Mesodermal cell (in vitro differentiated cells): ENCODE data around the gene ATXN7L2.

Experiments used
- H3K27ac ChIP-seq: 2 replicates; pipeline ENCODE4 v1.7.0; 2013; ENCODE audit warnings: mild to moderate bottlenecking, low read depth, low read length, moderate library complexity; ENCODE audit not compliant: severe bottlenecking
- H3K36me3 ChIP-seq: 2 replicates; pipeline ENCODE4 v1.7.1; 2013; ENCODE audit warnings: mild to moderate bottlenecking, low read length, moderate library complexity; ENCODE audit not compliant: control insufficient read depth, insufficient read depth
- H3K4me1 ChIP-seq: one replicate; pipeline ENCODE4 v1.7.1; 2013; ENCODE audit warnings: mild to moderate bottlenecking, low read length; ENCODE audit not compliant: insufficient read depth, control insufficient read depth, poor library complexity, severe bottlenecking
- H3K4me3 ChIP-seq: 2 replicates; pipeline ENCODE4 v1.7.0; 2013; ENCODE audit warnings: low read length, control low read depth, mild to moderate bottlenecking; ENCODE audit not compliant: insufficient read depth, poor library complexity, severe bottlenecking; ENCODE audit errors: extremely low read depth
- H3K9me3 ChIP-seq: 2 replicates; pipeline ENCODE4 v1.7.1; 2013; ENCODE audit warnings: mild to moderate bottlenecking, low read length, moderate library complexity; ENCODE audit not compliant: control insufficient read depth
- WGBS, 2 experiments: methylation state at CpG; one replicate each; pipeline ENCODE4 v1.1.5; 2013; ENCODE audit warnings: missing lambda C conversion rate in 2 of 2; ENCODE audit not compliant: insufficient coverage in 2 of 2; 5-methylcytosine and 5-hydroxymethylcytosine counted together

Gene ATXN7L2

GRCh38 chr1:109523706-109524105 is 40.0 kb downstream of the ATXN7L2 start:
- H3K9me3 ChIP-seq, result no peaks in the 10 kb centered on the region
- no peaks in the 10 kb centered on the region for H3K36me3 ChIP-seq
- WGBS, 2 experiments, result no CpG with 5 or more reads among the region's 2 CpGs
- no peak overlapping the region for H3K27ac ChIP-seq
- H3K4me3 ChIP-seq, result no peak overlapping the region
- peaks cover 9% of the 10 kb centered on the region for H3K4me1 ChIP-seq

DNA sequence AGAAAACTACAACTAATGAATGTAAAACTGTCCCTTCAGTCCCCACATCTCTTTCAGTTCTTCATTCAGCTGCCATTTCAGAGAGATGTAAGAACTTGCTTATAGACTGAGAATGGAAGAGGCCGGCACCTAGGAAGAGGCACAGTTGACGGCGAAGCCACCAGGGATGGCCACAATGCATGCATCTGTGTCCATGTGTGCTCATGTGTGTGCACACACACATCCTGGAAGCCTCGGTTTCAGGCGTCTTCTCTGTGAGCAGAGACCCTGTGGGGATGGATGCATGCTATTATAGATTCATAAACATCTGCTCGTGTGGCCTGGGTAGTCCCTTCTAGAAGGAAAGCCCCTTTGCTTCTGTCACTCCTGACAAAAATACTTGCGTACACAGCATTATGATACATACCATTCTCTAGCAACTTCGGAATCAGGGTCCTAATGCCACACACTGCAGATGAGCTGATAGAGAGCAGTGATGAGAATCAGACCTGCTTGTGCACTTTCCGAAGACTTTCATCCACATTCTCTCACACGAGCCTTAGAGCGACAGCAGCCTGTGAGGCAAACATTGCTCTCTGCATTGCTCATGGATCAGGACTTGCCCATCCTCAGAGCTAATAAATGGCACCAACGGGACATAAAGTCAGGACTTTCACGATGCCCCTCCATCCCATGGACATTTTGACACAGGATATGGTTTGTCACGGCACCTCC is 43.5 kb downstream of the ATXN7L2 start:
- 88 to 91% methylated on average over 9 to 10 of the region's 14 CpGs for WGBS, 2 experiments
- no peak overlapping the region for H3K4me3 ChIP-seq

GRCh38 chr1:109527846-109528695 is 44.4 kb downstream of the ATXN7L2 start:
- Histone ChIP-seq H3K9me3 (no peaks in the 10 kb centered on the region), H3K27ac (no peak overlapping the region), H3K36me3 (no peaks in the 10 kb centered on the region), H3K4me1 (peaks cover 10% of the 10 kb centered on the region), H3K4me3 (no peak overlapping the region)
- WGBS, 2 experiments, result 86 to 92% methylated on average over 8 to 9 of the region's 9 CpGs

More for the DNA sequence above, 43.5 kb downstream of the ATXN7L2 start:
- peaks cover 6% of the 10 kb centered on the region for H3K4me1 ChIP-seq
- H3K9me3 ChIP-seq, result no peaks in the 10 kb centered on the region
- H3K27ac ChIP-seq, result no peak overlapping the region
- H3K36me3 ChIP-seq, result no peaks in the 10 kb centered on the region

- peaks cover 10% of the 10 kb centered on the region for H3K4me1 ChIP-seq
- H3K9me3 ChIP-seq, result no peaks in the 10 kb centered on the region
- H3K36me3 ChIP-seq, result no peaks in the 10 kb centered on the region
- WGBS, 2 experiments, result 88 to 100% methylated on average over 3 of the region's 3 CpGs
- H3K4me3 ChIP-seq, result no peak overlapping the region
- no peak overlapping the region for H3K27ac ChIP-seq
Observed at GRCh38 chr1:109528712-109529111, 45.0 kb downstream of the ATXN7L2 start.

- 83 to 92% methylated on average over 6 of the region's 8 CpGs for WGBS, 2 experiments
Observed at GRCh38 chr1:109529881-109530456, 46.3 kb downstream of the ATXN7L2 start.

GRCh38 chr1:109530457-109531087 is 46.9 kb downstream of the ATXN7L2 start:
- Histone ChIP-seq H3K36me3 (no peaks in the 10 kb centered on the region), H3K27ac (no peak overlapping the region), H3K9me3 (no peaks in the 10 kb centered on the region), H3K4me1 (peaks cover 10% of the 10 kb centered on the region), H3K4me3 (no peak overlapping the region)
- WGBS, 2 experiments, result 80 to 93% methylated on average over 12 to 13 of the region's 13 CpGs

More at GRCh38 chr1:109529881-109530456, 46.3 kb downstream of the ATXN7L2 start:
- no peaks in the 10 kb centered on the region for H3K9me3 ChIP-seq
- no peak overlapping the region for H3K27ac ChIP-seq
- H3K4me3 ChIP-seq, result no peak overlapping the region
- H3K36me3 ChIP-seq, result no peaks in the 10 kb centered on the region
- peaks cover 10% of the 10 kb centered on the region for H3K4me1 ChIP-seq

DNA sequence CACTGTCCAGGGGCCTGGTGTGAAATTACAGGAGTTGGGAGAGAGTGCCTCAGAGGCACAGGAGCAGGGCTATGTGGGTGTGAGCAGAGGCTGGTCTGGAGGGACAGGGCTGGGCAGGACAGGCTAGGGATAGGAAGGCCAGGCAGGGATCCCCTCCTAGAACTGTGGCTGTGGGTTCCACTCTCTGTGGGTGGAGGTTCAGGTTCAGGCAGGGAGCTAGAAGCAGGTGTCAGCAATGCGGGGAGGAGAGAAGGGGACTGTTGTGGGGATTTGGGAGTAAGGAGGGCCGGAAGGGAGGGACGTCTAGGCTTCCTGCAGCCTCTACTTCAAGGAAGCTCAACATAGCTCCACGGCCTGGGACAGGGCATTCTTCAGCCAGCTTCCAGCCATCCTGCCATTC is 47.7 kb downstream of the ATXN7L2 start:
- WGBS, 2 experiments, result 94 to 100% methylated on average over 2 to 3 of the region's 4 CpGs
- H3K27ac ChIP-seq, result no peak overlapping the region
- peaks cover 10% of the 10 kb centered on the region for H3K4me1 ChIP-seq
- H3K36me3 ChIP-seq, result no peaks in the 10 kb centered on the region
- H3K9me3 ChIP-seq, result no peaks in the 10 kb centered on the region
- no peak overlapping the region for H3K4me3 ChIP-seq

- Histone ChIP-seq H3K4me1 (peaks cover 10% of the 10 kb centered on the region), H3K9me3 (no peaks in the 10 kb centered on the region), H3K4me3 (no peak overlapping the region), H3K27ac (no peak overlapping the region), H3K36me3 (no peaks in the 10 kb centered on the region)
- 73 to 80% methylated on average over 12 of the region's 16 CpGs for WGBS, 2 experiments
Observed at GRCh38 chr1:109531826-109532364, 48.2 kb downstream of the ATXN7L2 start.

- WGBS, 2 experiments, result 30 to 35% methylated on average over 9 of the region's 12 CpGs
- Histone ChIP-seq H3K4me1 (peaks cover 10% of the 10 kb centered on the region), H3K27ac (peak overlapping the region; percentile 29), H3K4me3 (no peak overlapping the region), H3K36me3 (no peaks in the 10 kb centered on the region), H3K9me3 (no peaks in the 10 kb centered on the region)
Observed at GRCh38 chr1:109532365-109533136, 48.8 kb downstream of the ATXN7L2 start.
